Nephron (organoid): ENCODE measurements around the gene KDM3B.

Source experiments
- H3K27ac Mint-ChIP-seq, 3 experiments: 2 replicates each; pipeline ENCODE4 v1.8.0; 2020; ENCODE audit warnings: mixed read lengths in 3 of 3, mild to moderate bottlenecking in 2 of 3, moderate library complexity in 1 of 3
- H3K27me3 Mint-ChIP-seq: 2 replicates; pipeline ENCODE4 v1.8.0; 2021; ENCODE audit warnings: low read depth, mild to moderate bottlenecking, moderate library complexity, mixed read lengths
- H3K36me3 Mint-ChIP-seq: 2 replicates; pipeline ENCODE4 v1.8.0; 2020; ENCODE audit warnings: low read depth, mixed read lengths
- H3K4me1 Mint-ChIP-seq: 2 replicates; pipeline ENCODE4 v1.8.0; 2020; ENCODE audit warnings: mixed read lengths
- H3K4me3 Mint-ChIP-seq, 3 experiments: 2 replicates each; pipeline ENCODE4 v1.8.0; 2020; ENCODE audit warnings: mild to moderate bottlenecking in 3 of 3, mixed read lengths in 3 of 3, moderate library complexity in 2 of 3
- H3K9me3 Mint-ChIP-seq: 2 replicates; pipeline ENCODE4 v1.8.0; 2020; ENCODE audit warnings: mixed read lengths
- CTCF ChIP-seq, 3 experiments: fragments of 200-600 bp; sonication (generic); IDR thresholded peaks; one replicate each; pipeline ENCODE4 v1.5.0; 2021; ENCODE audit warnings: antibody characterized with exemption in 3 of 3; ENCODE audit not compliant: unreplicated experiment in 3 of 3

The KDM3B gene

DNA sequence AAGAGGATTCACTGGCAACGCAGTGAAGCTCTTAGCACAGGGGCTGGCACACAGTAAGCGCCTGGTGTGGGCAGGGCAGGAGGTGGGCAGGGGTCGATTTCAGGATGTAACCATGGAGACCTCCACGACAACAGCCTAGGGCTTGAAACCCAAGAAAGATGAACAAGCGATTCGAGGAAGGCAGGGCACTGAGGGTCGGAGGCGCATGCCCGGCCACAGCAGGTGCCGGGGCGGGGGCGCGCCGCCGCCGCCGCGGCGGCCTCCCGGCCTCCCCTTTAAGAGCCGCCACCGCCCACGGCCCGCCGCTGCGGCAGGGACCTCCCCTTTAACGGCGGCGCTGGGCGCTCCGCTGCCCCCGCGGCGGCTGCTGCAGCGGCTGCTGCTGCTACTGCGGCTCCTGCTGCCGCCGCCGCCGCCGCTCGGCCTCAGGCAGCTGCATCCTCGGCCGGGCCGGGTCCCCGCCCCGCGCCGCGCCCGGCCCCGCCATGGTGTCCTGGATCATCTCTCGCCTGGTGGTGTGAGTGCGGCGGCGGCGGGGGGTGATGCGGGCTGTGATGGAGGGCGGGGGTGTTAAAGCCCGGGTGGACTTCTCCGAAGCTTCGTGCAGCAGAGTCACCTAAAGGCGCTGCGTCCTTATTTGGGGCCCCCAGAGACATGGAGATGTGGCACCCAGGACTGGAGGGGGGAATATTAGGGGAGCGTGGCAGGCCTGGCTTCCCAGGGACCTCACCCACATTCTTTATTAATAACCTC, 86.4 kb downstream of the KDM3B start, which contains the start of gene REEP2:
TSS of gene REEP2 (plus strand) at position 334 of the 753 bp plus-strand sequence. CDS start at position 486, 152 bp downstream.
- H3K4me3 Mint-ChIP-seq = peak within 1 kb of the TSS; percentile 87 to 93 (median 91)
- H3K27me3 Mint-ChIP-seq = peaks cover 5% of the 10 kb centered on the region
- TF ChIP-seq CTCF (IDR thresholded peaks at IDR 0.05; ENCODE audit: unreplicated experiment in 3 of 3) = no peak
- no peaks in the 10 kb centered on the region for H3K9me3 Mint-ChIP-seq
- peak within 1 kb of the TSS in 2 of 3 experiments; percentile 70 to 82 for H3K27ac Mint-ChIP-seq
- H3K36me3 Mint-ChIP-seq = peaks cover 26% of the 10 kb centered on the region
- H3K4me1 Mint-ChIP-seq = peaks cover 25% of the 10 kb centered on the region

GRCh38 chr5:138439477-138440158, 87.1 kb downstream of the KDM3B start:
- no peak for TF ChIP-seq CTCF (IDR thresholded peaks at IDR 0.05; ENCODE audit: unreplicated experiment in 3 of 3)
- Mint-ChIP-seq H3K27ac (peak overlapping the region in 2 of 3 experiments; percentile 38 to 68), H3K4me3 (peak overlapping the region; percentile 87 to 88 (median 87)), H3K4me1 (peaks cover 25% of the 10 kb centered on the region), H3K36me3 (peaks cover 20% of the 10 kb centered on the region), H3K9me3 (no peaks in the 10 kb centered on the region), H3K27me3 (peaks cover 10% of the 10 kb centered on the region)

GRCh38 chr5:138440159-138441073, 87.9 kb downstream of the KDM3B start:
- H3K36me3 Mint-ChIP-seq = peaks cover 12% of the 10 kb centered on the region
- H3K27me3 Mint-ChIP-seq = peaks cover 10% of the 10 kb centered on the region
- TF ChIP-seq CTCF (IDR thresholded peaks at IDR 0.05; ENCODE audit: unreplicated experiment in 3 of 3) = no peak
- H3K4me3 Mint-ChIP-seq = peak overlapping the region; percentile 87 to 88 (median 87)
- H3K9me3 Mint-ChIP-seq = no peaks in the 10 kb centered on the region
- peak overlapping the region in 1 of 3 experiments; percentile 68 for H3K27ac Mint-ChIP-seq
- H3K4me1 Mint-ChIP-seq = peaks cover 25% of the 10 kb centered on the region

GRCh38 chr5:138441221-138441620, 88.7 kb downstream of the KDM3B start:
- peak overlapping the region; percentile 24 to 74 (median 32) for H3K4me3 Mint-ChIP-seq
- no peaks in the 10 kb centered on the region for H3K9me3 Mint-ChIP-seq
- peaks cover 10% of the 10 kb centered on the region for H3K27me3 Mint-ChIP-seq
- TF ChIP-seq CTCF (IDR thresholded peaks at IDR 0.05; ENCODE audit: unreplicated experiment in 3 of 3) = no peak
- no peak overlapping the region for H3K27ac Mint-ChIP-seq
- peaks cover 25% of the 10 kb centered on the region for H3K4me1 Mint-ChIP-seq
- peaks cover 5% of the 10 kb centered on the region for H3K36me3 Mint-ChIP-seq

- Mint-ChIP-seq H3K4me3 (no peak overlapping the region), H3K36me3 (no peaks in the 10 kb centered on the region), H3K27me3 (peaks cover 10% of the 10 kb centered on the region), H3K27ac (no peak overlapping the region), H3K4me1 (peaks cover 19% of the 10 kb centered on the region), H3K9me3 (no peaks in the 10 kb centered on the region)
- TF ChIP-seq CTCF (IDR thresholded peaks at IDR 0.05; ENCODE audit: unreplicated experiment in 3 of 3) = no peak
Measured at GRCh38 chr5:138444078-138444773, 91.7 kb downstream of the KDM3B start.
